ENCODE measurements around the gene ATAD3B.
"Not testable (repeated sequence)": the region's sequence is repeated elsewhere in the genome, so short reads cannot be mapped to it uniquely, and the experiment has no call there.

The ATAD3B gene

DNA sequence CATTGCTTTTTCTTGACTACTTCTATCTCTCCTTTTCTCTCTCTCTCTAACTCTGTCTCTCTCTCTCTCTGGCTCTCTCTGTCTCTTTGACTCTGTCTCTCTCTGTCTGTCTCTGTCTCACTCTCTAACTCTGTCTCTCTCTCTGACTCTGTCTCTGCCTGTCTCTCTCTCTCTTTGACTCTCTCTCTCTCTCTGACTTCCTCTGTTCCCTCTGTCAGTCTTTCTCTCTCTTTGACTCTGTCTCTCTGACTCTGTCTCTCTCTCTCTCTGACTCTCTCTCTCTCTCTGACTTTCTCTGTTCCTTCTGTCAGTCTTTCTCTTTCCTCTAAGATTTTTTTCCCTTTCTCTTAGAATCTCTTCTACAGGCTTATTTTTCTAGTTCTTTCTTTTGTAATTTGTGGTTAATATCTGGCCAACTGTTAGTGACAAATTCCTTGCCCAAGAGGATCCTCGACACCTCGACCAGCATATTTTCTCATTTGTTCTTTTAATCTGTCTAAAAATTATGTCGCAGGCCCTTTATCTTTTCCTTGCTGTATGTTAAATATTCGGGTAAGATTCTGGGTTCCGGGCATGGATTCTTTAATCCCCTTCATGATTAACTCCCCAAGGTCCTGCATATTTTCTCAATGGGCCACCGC lies 22.3 kb upstream of the ATAD3B start, which contains the start of gene ATAD3C:
Gene ATAD3C, plus strand, starts transcription at position 591 of the 641 bp plus-strand sequence. CDS start 995 bp downstream, outside the sequence.
- Mint-ChIP-seq H3K27ac (no peak within 1 kb of the TSS), H3K4me1 (no peaks in the 10 kb centered on the region), H3K27me3 (ENCODE audit: low read depth) (no peaks in the 10 kb centered on the region), H3K9me3 (no peaks in the 10 kb centered on the region), H3K36me3 (ENCODE audit: low read depth) (no peaks in the 10 kb centered on the region), H3K4me3 (no peak within 1 kb of the TSS)
- TF ChIP-seq CTCF (IDR thresholded peaks at IDR 0.05; ENCODE audit: unreplicated experiment in 3 of 3), result no peak

GRCh38 chr1:1450616-1451015 lies 20.9 kb upstream of the ATAD3B start:
- not testable (repeated sequence) for H3K4me3 Mint-ChIP-seq; H3K4me1 Mint-ChIP-seq; H3K9me3 Mint-ChIP-seq; H3K27ac Mint-ChIP-seq; H3K27me3 Mint-ChIP-seq (ENCODE audit: low read depth); H3K36me3 Mint-ChIP-seq (ENCODE audit: low read depth)

DNA sequence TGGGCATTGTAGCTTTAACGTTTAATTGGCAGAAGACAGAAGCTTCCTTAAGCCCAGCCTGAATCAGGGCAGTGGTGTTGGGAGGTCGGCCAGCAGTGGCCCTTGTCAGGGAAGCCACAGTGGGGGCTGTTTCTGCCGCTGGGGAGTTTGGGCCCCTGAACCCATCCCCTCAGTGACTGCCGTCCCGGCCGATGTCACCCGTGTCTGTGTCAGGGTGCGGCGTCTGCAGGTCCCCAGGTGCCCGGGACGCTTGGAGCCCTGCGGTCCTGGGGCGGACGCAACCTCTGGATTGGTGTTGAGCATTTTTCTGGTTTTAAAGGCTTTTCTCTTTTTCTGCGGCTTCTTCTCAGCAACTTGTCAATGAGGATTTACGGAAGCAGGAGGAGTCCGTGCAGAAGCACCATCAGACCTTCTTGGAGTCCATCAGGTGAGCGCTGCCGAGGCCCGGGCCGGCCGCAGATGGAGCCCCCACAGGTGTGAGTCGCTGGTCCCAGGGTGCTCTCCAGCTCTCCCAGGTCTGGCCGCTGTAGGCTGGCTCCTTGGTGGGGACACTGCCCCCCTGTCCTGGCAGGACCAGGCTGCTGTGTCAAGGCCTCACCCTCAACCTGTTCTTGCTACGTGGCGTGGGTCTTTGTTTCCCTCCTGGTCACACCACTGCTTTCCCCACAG lies 19.7 kb upstream of the ATAD3B start:
- TF ChIP-seq CTCF (IDR thresholded peaks at IDR 0.05; ENCODE audit: unreplicated experiment in 3 of 3), result no peak
- Mint-ChIP-seq H3K4me1 (no peaks in the 10 kb centered on the region), H3K9me3 (no peaks in the 10 kb centered on the region), H3K27ac (no peak overlapping the region), H3K36me3 (ENCODE audit: low read depth) (no peaks in the 10 kb centered on the region), H3K27me3 (ENCODE audit: low read depth) (no peaks in the 10 kb centered on the region), H3K4me3 (no peak overlapping the region)

DNA sequence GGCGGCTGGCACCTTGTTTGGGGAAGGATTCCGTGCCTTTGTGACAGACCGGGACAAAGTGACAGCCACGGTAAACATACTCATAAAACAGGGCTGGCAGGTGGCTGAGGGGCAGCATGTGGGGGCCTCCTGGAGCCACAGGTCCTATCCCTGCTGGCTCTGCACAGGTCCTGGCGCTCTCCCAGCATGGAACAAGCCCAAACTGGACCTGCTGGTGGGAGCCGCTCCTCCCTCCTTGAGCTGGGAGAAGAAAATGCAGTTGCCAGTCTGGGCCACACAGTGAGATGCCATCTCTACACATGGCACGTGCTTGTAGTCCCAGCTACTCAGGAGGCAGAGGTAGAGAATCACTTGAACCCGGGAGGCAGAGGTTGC lies 19.2 kb upstream of the ATAD3B start:
- H3K27ac Mint-ChIP-seq; H3K36me3 Mint-ChIP-seq (ENCODE audit: low read depth); H3K4me1 Mint-ChIP-seq; H3K27me3 Mint-ChIP-seq (ENCODE audit: low read depth); H3K4me3 Mint-ChIP-seq; H3K9me3 Mint-ChIP-seq: not testable (repeated sequence)

GRCh38 chr1:1452882-1453281 lies 18.7 kb upstream of the ATAD3B start:
- Mint-ChIP-seq H3K36me3 (ENCODE audit: low read depth) (no peaks in the 10 kb centered on the region), H3K4me1 (no peaks in the 10 kb centered on the region), H3K4me3 (no peak overlapping the region), H3K27me3 (ENCODE audit: low read depth) (no peaks in the 10 kb centered on the region), H3K9me3 (no peaks in the 10 kb centered on the region), H3K27ac (no peak overlapping the region)
- no peak for TF ChIP-seq CTCF (IDR thresholded peaks at IDR 0.05; ENCODE audit: unreplicated experiment in 3 of 3)

GRCh38 chr1:1454286-1455056 lies 17.1 kb upstream of the ATAD3B start:
- H3K9me3 Mint-ChIP-seq; H3K27me3 Mint-ChIP-seq (ENCODE audit: low read depth); H3K27ac Mint-ChIP-seq; H3K36me3 Mint-ChIP-seq (ENCODE audit: low read depth); H3K4me1 Mint-ChIP-seq; H3K4me3 Mint-ChIP-seq: not testable (repeated sequence)

DNA sequence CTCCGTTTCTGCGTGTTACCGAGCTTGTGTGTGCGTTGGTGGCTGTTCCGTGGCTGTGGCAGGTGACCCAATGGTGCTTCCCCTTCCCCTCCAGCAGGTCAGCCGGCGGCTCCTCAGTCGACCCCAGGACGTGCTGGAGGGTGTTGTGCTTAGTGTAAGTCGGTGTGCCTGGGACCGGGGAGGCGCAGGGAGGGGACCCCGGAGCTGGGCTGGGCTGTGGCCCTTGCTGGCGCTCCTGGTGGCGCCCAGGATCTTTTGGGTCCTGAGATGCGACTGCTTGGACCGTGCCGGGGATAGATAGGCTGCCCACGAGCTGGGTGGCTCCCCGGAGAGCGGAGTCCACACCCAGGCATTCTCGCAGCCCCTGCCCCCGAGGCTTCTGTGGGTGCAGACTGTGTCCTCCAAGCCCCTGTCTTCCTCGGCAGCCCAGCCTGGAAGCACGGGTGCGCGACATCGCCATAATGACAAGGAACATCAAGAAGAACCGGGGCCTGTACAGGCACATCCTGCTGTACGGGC lies 16.1 kb upstream of the ATAD3B start:
- H3K4me1 Mint-ChIP-seq, result no peaks in the 10 kb centered on the region
- no peaks in the 10 kb centered on the region for H3K27me3 Mint-ChIP-seq (ENCODE audit: low read depth)
- H3K4me3 Mint-ChIP-seq, result no peak overlapping the region
- H3K9me3 Mint-ChIP-seq, result no peaks in the 10 kb centered on the region
- no peaks in the 10 kb centered on the region for H3K36me3 Mint-ChIP-seq (ENCODE audit: low read depth)
- no peak overlapping the region for H3K27ac Mint-ChIP-seq
- no peak for TF ChIP-seq CTCF (IDR thresholded peaks at IDR 0.05; ENCODE audit: unreplicated experiment in 3 of 3)

DNA sequence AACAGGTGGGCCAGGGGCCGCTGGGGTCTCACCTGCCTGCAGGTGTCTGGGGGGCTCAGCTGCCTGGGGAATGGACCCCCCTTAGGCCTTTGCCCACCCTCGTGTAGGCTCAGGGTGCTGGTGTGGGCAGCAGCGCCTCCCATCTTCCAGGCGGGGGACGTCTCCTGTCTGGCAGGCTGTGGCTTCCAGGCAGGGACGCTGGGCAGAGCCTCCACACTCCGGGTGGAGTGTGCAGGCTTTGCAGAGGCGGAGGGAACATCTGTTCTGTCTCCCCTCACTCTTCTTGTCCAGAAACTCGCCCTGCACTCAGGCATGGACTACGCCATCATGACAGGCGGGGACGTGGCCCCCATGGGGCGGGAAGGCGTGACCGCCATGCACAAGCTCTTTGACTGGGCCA lies 15.6 kb upstream of the ATAD3B start:
- not testable (repeated sequence) for H3K27ac Mint-ChIP-seq; H3K4me3 Mint-ChIP-seq; H3K4me1 Mint-ChIP-seq; H3K9me3 Mint-ChIP-seq; H3K36me3 Mint-ChIP-seq (ENCODE audit: low read depth); H3K27me3 Mint-ChIP-seq (ENCODE audit: low read depth)

- H3K4me1 Mint-ChIP-seq; H3K9me3 Mint-ChIP-seq; H3K27ac Mint-ChIP-seq; H3K36me3 Mint-ChIP-seq (ENCODE audit: low read depth); H3K27me3 Mint-ChIP-seq (ENCODE audit: low read depth); H3K4me3 Mint-ChIP-seq: not testable (repeated sequence)
Observed at GRCh38 chr1:1456683-1457255, 14.8 kb upstream of the ATAD3B start.

DNA sequence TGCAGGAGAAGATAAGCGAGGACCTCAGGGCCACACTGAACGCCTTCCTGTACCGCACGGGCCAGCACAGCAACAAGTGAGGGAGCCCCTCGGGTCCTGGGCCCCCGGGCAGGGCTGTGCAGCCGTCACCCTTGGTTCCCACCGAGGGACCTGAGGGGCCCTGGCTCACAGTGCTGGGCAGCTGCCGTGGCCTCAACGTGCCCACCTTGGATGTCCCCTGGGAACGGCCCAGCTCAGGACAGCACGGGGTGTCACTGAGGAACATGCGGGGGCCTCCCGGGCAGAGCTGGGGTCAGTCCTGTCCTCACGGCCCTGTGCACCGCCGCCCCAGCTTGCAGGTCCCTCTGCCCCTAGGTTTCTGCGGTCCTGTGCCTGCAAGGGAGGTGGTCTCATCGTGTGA lies 12.4 kb upstream of the ATAD3B start:
- H3K36me3 Mint-ChIP-seq (ENCODE audit: low read depth); H3K4me3 Mint-ChIP-seq; H3K27me3 Mint-ChIP-seq (ENCODE audit: low read depth); H3K27ac Mint-ChIP-seq; H3K9me3 Mint-ChIP-seq; H3K4me1 Mint-ChIP-seq: not testable (repeated sequence)

Data from nephron (organoid).